ENCODE results near the gene DGKB.

Gene DGKB

DNA sequence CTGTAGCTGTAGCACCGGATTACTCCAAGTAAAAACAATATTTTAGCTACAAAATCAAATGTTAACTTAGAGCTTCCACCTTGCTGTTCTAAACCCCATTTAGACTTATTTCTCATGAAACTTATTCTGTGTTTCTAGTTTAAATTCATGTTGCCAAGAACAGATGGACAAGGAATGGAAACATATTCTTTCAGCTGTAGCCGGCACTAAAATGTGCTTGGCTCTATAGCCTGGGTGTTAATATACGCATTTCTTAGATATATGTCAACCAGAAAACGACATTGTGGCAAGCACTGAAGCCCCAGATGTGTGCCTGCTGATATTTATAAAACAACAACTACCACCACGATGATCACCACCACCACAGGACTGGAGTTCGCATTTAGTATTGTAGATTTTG is 722.8 kb downstream of the DGKB start:
- DNase-seq (ENCODE audit: low read depth in 1 of 2, low spot score in 1 of 2) = no peak
- no peak overlapping the region for H3K4me3 ChIP-seq (replicated peaks; ENCODE audit: insufficient read depth, low read length)
- TF ChIP-seq SPI1 (IDR thresholded peaks at IDR 0.05; ENCODE audit: borderline replicate concordance, low read depth) (no peak), GABPA (IDR thresholded peaks at IDR 0.05; ENCODE audit: low read depth) (no peak), POLR2AphosphoS5 (IDR thresholded peaks at IDR 0.05; ENCODE audit: low read depth) (no peak)
- TF ChIP-seq, protein P1, sequence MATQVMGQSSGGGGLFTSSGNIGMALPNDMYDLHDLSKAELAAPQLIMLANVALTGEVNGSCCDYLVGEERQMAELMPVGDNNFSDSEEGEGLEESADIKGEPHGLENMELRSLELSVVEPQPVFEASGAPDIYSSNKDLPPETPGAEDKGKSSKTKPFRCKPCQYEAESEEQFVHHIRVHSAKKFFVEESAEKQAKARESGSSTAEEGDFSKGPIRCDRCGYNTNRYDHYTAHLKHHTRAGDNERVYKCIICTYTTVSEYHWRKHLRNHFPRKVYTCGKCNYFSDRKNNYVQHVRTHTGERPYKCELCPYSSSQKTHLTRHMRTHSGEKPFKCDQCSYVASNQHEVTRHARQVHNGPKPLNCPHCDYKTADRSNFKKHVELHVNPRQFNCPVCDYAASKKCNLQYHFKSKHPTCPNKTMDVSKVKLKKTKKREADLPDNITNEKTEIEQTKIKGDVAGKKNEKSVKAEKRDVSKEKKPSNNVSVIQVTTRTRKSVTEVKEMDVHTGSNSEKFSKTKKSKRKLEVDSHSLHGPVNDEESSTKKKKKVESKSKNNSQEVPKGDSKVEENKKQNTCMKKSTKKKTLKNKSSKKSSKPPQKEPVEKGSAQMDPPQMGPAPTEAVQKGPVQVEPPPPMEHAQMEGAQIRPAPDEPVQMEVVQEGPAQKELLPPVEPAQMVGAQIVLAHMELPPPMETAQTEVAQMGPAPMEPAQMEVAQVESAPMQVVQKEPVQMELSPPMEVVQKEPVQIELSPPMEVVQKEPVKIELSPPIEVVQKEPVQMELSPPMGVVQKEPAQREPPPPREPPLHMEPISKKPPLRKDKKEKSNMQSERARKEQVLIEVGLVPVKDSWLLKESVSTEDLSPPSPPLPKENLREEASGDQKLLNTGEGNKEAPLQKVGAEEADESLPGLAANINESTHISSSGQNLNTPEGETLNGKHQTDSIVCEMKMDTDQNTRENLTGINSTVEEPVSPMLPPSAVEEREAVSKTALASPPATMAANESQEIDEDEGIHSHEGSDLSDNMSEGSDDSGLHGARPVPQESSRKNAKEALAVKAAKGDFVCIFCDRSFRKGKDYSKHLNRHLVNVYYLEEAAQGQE (IDR thresholded peaks at IDR 0.05; ENCODE audit: insufficient replicate concordance, low read depth) = no peak
- TF ChIP-seq, protein P2, sequence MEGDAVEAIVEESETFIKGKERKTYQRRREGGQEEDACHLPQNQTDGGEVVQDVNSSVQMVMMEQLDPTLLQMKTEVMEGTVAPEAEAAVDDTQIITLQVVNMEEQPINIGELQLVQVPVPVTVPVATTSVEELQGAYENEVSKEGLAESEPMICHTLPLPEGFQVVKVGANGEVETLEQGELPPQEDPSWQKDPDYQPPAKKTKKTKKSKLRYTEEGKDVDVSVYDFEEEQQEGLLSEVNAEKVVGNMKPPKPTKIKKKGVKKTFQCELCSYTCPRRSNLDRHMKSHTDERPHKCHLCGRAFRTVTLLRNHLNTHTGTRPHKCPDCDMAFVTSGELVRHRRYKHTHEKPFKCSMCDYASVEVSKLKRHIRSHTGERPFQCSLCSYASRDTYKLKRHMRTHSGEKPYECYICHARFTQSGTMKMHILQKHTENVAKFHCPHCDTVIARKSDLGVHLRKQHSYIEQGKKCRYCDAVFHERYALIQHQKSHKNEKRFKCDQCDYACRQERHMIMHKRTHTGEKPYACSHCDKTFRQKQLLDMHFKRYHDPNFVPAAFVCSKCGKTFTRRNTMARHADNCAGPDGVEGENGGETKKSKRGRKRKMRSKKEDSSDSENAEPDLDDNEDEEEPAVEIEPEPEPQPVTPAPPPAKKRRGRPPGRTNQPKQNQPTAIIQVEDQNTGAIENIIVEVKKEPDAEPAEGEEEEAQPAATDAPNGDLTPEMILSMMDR (IDR thresholded peaks at IDR 0.05; ENCODE audit: insufficient read depth, low read length) = no peak

DNA sequence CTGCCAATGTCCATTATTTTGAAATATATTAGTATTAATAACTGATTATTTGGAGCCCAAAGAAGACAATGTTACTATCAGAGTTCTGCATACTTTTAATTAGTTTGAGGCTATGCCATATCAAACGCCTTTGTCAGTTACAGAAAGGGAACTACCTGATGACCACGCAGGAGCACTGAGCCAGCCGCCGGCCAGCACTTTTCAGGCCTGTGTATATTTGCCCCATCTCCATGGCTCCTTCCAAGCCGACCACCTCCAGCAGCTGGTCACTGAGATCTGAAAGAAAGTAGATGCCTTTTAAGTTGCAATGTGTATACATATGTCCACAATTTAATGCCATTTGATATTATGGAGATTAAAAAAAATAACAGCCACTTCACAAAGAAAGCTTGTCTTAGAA is 724.7 kb downstream of the DGKB start:
- no peak for DNase-seq (ENCODE audit: low read depth in 1 of 2, low spot score in 1 of 2)
- no peaks in the 10 kb centered on the region for H3K27me3 ChIP-seq (ENCODE audit: insufficient read depth, poor library complexity, severe bottlenecking)
- no peak overlapping the region for H3K4me3 ChIP-seq (replicated peaks; ENCODE audit: insufficient read depth, low read length)
- TF ChIP-seq POLR2AphosphoS5 (IDR thresholded peaks at IDR 0.05; ENCODE audit: low read depth) (no peak), SPI1 (IDR thresholded peaks at IDR 0.05; ENCODE audit: borderline replicate concordance, low read depth) (no peak), GABPA (IDR thresholded peaks at IDR 0.05; ENCODE audit: low read depth) (no peak)
- TF ChIP-seq, protein P1 (IDR thresholded peaks at IDR 0.05; ENCODE audit: insufficient replicate concordance, low read depth) = no peak
- TF ChIP-seq, protein P2 (IDR thresholded peaks at IDR 0.05; ENCODE audit: insufficient read depth, low read length) = no peak
- H3K27ac ChIP-seq (replicated peaks) = no peak overlapping the region

More for the DNA sequence above, 722.8 kb downstream of the DGKB start:
- Histone ChIP-seq H3K27me3 (ENCODE audit: insufficient read depth, poor library complexity, severe bottlenecking) (no peaks in the 10 kb centered on the region), H3K27ac (replicated peaks) (no peak overlapping the region)

DNA sequence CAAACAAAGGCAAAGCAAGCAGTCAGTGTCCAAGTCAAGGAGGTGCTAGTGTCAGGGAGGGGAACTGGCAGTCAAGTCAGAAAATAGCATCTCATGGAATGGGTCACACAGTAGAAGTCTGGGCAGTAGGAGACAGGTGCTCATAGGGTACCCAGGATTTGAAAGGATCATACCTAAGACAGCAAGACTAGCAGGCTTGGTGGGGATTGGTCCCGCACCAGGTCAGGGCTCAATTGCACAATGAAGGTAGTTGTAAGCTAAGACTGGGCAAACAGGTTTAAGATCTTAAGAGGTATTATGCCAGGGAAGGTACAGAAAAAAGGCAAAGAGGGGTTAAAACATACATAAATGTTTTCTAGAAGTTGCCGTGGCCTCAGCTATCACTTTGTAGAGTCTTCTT is 731.7 kb downstream of the DGKB start:
- no peaks in the 10 kb centered on the region for H3K27me3 ChIP-seq (ENCODE audit: insufficient read depth, poor library complexity, severe bottlenecking)
- TF ChIP-seq POLR2AphosphoS5 (IDR thresholded peaks at IDR 0.05; ENCODE audit: low read depth) = no peak
- TF ChIP-seq, protein P2 (IDR thresholded peaks at IDR 0.05; ENCODE audit: insufficient read depth, low read length) = no peak
- no peak for TF ChIP-seq GABPA (IDR thresholded peaks at IDR 0.05; ENCODE audit: low read depth)
- no peak for TF ChIP-seq SPI1 (IDR thresholded peaks at IDR 0.05; ENCODE audit: borderline replicate concordance, low read depth)
- TF ChIP-seq, protein P1 (IDR thresholded peaks at IDR 0.05; ENCODE audit: insufficient replicate concordance, low read depth) = no peak
- no peak overlapping the region for H3K27ac ChIP-seq (replicated peaks)
- no peak overlapping the region for H3K4me3 ChIP-seq (replicated peaks; ENCODE audit: insufficient read depth, low read length)
- no peak for DNase-seq (ENCODE audit: low read depth in 1 of 2, low spot score in 1 of 2)
